ENCODE results near the gene P4HA1. TPM values are rescaled to one million over a fixed set of nuclear protein-coding genes. Genes with fewer than 3 reads are reported as not detected.

P4HA1 gene
- total RNA-seq, 1 experiment from 2014 or later: 58.5 TPM

- Histone ChIP-seq H3K36me3 (ENCODE audit: control insufficient read depth, insufficient read depth, low read length) (peaks cover 3% of the 10 kb centered on the region; the same call in 1 of the 2 replicates), H3K4me3 (ENCODE audit: low read depth in 2 of 2, low read length in 2 of 2) (no peak overlapping the region), H3K27me3 (ENCODE audit: control insufficient read depth, insufficient read depth, low read length) (no peaks in the 10 kb centered on the region), H3K9me3 (ENCODE audit: control insufficient read depth, insufficient read depth, low read depth, low read length) (no peaks in the 10 kb centered on the region), H3K27ac (ENCODE audit: low read length) (no peak overlapping the region), H3K4me1 (ENCODE audit: control insufficient read depth, insufficient read depth, low read length) (peaks cover 6% of the 10 kb centered on the region; the same call in 1 of the 2 replicates)
- in situ Hi-C loops (cut with HindIII; ENCODE audit: low pct_unique_long_range_greater_than_20kb, low sequenced_read_pairs) (no loop called here), intact Hi-C loops (cut with micrococcal nuclease; ENCODE audit: unreplicated experiment) (no loop called here)
- no peak for TF ChIP-seq SIN3A (IDR thresholded peaks at IDR 0.05; ENCODE audit: borderline replicate concordance, insufficient read depth, low read depth, low read length)
- TF ChIP-seq POLR2AphosphoS5 (IDR thresholded peaks at IDR 0.05; ENCODE audit: low read depth, low read length): no peak
- no peak for TF ChIP-seq CTCF (IDR thresholded peaks at IDR 0.05)
- TF ChIP-seq, protein P1, sequence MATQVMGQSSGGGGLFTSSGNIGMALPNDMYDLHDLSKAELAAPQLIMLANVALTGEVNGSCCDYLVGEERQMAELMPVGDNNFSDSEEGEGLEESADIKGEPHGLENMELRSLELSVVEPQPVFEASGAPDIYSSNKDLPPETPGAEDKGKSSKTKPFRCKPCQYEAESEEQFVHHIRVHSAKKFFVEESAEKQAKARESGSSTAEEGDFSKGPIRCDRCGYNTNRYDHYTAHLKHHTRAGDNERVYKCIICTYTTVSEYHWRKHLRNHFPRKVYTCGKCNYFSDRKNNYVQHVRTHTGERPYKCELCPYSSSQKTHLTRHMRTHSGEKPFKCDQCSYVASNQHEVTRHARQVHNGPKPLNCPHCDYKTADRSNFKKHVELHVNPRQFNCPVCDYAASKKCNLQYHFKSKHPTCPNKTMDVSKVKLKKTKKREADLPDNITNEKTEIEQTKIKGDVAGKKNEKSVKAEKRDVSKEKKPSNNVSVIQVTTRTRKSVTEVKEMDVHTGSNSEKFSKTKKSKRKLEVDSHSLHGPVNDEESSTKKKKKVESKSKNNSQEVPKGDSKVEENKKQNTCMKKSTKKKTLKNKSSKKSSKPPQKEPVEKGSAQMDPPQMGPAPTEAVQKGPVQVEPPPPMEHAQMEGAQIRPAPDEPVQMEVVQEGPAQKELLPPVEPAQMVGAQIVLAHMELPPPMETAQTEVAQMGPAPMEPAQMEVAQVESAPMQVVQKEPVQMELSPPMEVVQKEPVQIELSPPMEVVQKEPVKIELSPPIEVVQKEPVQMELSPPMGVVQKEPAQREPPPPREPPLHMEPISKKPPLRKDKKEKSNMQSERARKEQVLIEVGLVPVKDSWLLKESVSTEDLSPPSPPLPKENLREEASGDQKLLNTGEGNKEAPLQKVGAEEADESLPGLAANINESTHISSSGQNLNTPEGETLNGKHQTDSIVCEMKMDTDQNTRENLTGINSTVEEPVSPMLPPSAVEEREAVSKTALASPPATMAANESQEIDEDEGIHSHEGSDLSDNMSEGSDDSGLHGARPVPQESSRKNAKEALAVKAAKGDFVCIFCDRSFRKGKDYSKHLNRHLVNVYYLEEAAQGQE (IDR thresholded peaks at IDR 0.05; ENCODE audit: insufficient read depth in 1 of 2, low read depth in 2 of 2, low read length in 1 of 2): no peak
- TF ChIP-seq TCF7L2 (IDR thresholded peaks at IDR 0.05; ENCODE audit: low read depth, low read length): no peak
- BruUV-seq (replicated peaks): no TSS peak
- ATAC-seq (no peak), DNase-seq (ENCODE audit: low read depth, low spot score) (no peak)
- CTCF ChIA-PET: no interaction called here
- POLR2A ChIA-PET: no interaction called here
Measured at GRCh38 chr10:73119952-73120351, 23.3 kb upstream of the P4HA1 start.

DNA sequence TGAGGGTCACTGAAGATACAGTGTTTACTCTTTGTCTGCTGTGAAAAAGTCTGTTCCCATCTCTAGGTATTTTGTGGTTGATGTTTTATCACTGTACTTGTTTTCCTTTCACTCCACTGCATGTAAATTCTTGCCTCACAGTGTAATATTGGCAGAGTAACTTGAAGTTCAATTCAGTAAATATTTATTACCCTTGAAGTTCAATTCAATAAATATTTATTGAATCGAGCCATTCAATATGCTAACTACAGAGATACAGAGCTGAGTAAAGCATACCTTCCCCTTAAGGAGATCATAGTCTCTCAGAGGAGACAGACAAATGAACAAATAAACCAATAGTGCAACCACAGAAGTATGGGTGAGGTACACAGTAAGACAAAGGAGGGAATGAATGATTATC lies 22.8 kb upstream of the P4HA1 start:
- H3K36me3 ChIP-seq (ENCODE audit: control insufficient read depth, insufficient read depth, low read length): peaks cover 2% of the 10 kb centered on the region; the same call in 1 of the 2 replicates
- intact Hi-C loops (cut with micrococcal nuclease; ENCODE audit: unreplicated experiment): no loop called here
- peaks cover 6% of the 10 kb centered on the region; the same call in 1 of the 2 replicates for H3K4me1 ChIP-seq (ENCODE audit: control insufficient read depth, insufficient read depth, low read length)
- no TSS peak for BruUV-seq (replicated peaks)
- no peaks in the 10 kb centered on the region for H3K27me3 ChIP-seq (ENCODE audit: control insufficient read depth, insufficient read depth, low read length)
- ChIA-PET CTCF (no interaction called here), POLR2A (no interaction called here)
- no peak overlapping the region for H3K4me3 ChIP-seq (ENCODE audit: low read depth in 2 of 2, low read length in 2 of 2)
- TF ChIP-seq CTCF (IDR thresholded peaks at IDR 0.05): no peak
- TF ChIP-seq, protein P1 (IDR thresholded peaks at IDR 0.05; ENCODE audit: insufficient read depth in 1 of 2, low read depth in 2 of 2, low read length in 1 of 2): no peak
- TF ChIP-seq TCF7L2 (IDR thresholded peaks at IDR 0.05; ENCODE audit: low read depth, low read length): no peak
- TF ChIP-seq POLR2AphosphoS5 (IDR thresholded peaks at IDR 0.05; ENCODE audit: low read depth, low read length): no peak
- no peak for TF ChIP-seq SIN3A (IDR thresholded peaks at IDR 0.05; ENCODE audit: borderline replicate concordance, insufficient read depth, low read depth, low read length)
- DNase-seq (ENCODE audit: low read depth, low spot score) (no peak), ATAC-seq (no peak)
- H3K27ac ChIP-seq (ENCODE audit: low read length): no peak overlapping the region
- no peaks in the 10 kb centered on the region for H3K9me3 ChIP-seq (ENCODE audit: control insufficient read depth, insufficient read depth, low read depth, low read length)
- in situ Hi-C loops (cut with HindIII; ENCODE audit: low pct_unique_long_range_greater_than_20kb, low sequenced_read_pairs): no loop called here
